ENCODE results near the gene LHFPL6.

Gene LHFPL6

DNA sequence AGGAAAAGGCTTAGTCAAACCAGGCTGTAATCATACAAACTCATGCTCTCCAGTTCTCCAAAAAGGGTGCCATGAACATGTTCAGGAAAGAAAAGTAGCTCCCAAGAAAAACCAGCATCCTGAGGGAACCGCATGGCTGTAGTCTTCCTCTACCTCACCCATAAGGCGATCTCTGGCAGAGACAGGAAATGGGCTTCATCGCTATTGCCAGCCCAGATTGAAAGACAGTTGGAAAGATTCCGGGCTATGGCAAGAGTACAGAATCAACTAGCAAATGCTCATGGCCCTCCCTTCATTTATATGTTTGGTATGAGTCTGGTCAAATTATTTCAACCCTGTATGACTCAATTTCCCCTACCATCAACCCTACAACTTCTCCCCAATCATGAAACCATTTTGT lies 140.1 kb downstream of the LHFPL6 start:
- DNase-seq (ENCODE audit: low spot score), result no peak

DNA sequence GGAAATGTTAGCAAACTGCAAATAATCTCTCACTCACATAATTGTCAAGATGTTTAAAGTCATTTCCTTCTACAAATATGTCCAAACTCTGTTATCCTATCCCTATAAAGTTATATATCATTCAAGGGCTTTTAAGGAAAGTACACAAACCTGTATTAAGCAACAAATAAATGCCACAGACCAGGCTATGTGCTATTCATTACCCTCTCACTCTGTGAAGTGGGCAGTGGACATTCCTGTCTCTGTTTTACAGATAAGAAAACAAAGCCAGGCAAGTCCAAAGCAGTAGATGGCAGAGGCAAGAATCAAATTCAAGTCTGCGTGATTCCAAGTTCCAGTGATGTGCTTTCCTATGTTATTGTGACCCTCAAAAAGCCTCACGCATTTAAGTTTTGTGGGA lies 140.6 kb downstream of the LHFPL6 start:
- no peak for DNase-seq (ENCODE audit: low spot score)

DNA sequence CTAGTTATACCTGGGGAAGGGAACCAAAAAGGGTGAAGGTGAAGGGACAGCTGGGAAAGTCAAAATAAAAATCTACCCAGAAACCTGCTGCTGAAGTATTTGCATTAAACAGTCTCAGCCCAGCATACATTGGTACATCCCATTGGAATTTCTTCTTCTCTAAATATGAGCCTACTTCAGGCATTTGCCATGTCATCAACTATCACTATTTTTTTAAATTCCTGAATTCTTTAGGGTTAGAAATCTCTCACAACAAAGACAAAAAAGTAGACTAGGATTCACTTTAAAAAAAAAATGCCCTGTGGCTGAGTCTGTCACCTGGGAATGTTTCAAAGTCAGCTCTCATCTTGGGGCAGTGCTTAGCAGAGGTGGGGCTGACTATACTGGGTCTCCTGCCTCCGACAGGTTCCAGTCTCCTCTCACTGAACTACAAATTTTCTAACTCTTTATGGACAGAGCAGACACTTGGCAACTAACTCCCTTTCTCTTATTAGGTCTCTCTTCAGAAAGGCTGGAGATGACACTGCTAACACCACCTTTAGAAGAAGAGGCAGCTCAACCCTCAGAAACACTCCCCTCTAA lies 141.2 kb downstream of the LHFPL6 start:
- DNase-seq (ENCODE audit: low spot score), result no peak

DNA sequence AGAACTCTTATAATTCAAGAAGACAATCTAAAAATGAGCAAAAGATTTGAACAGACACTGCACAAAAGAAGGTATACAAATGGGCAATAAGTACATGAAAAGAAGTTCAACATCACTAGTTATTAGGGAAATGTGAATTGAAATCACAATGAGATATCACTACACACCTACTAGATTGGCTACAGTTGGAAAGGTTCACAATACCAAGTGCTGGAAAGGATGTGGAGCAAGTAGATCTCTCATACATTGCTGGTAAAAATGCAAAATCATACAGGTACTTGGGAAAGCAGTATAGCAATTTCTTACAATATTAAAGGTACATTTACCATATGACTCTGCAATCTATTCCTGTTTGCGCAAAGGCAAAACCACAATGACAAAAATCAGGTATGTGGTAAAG lies 145.7 kb downstream of the LHFPL6 start:
- no peak for DNase-seq (ENCODE audit: low spot score)

DNA sequence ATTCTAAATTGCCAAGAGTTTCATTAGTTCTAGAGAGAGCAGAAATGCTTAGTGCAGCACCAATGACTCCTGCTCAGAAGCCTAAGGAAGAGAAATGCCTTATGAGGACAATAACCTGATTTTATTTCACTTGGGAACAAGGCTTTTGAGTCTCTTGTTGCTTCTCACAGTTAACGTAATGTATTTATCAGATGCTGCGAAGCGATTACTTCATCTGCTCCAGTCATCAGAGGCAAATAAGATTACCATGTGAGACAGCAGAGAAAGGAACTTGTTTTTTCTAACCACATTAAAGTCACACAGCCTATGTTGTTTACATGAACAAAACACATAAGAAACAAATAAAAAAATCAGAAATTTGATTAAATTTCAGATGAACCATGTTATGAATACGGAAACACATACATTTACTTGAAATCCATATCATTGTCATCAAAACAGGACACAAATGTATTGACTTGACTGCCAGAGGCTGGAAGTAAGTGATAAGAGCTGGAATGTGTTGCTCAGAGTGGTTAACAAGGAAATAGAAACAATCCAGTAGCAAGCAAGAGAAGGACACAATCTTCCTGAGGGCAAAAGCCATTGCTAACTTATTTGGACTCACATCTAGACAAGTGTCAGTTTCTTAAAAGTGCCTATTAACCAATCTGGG lies 147.3 kb downstream of the LHFPL6 start:
- DNase-seq (ENCODE audit: low spot score), result no peak

DNA sequence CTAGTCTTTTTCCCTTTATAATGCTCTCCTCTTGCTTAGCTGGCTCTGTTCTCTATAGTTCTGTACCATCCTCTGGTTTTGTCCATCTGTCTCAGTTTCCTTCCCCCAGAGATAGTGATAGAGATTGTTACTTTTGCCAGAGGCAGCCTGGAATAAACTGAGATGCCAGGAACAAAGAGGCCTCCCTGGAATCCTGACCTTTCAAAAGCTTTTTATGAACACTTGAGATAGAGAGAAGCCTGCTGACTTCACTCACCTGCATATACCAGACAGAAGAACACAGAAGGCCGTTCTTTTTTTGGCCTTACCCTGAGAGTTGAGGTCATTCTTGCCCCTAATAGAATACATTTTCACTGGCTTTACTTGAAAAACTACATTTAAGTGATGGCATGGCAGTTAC lies 150.2 kb downstream of the LHFPL6 start:
- DNase-seq (ENCODE audit: low spot score), result no peak

DNA sequence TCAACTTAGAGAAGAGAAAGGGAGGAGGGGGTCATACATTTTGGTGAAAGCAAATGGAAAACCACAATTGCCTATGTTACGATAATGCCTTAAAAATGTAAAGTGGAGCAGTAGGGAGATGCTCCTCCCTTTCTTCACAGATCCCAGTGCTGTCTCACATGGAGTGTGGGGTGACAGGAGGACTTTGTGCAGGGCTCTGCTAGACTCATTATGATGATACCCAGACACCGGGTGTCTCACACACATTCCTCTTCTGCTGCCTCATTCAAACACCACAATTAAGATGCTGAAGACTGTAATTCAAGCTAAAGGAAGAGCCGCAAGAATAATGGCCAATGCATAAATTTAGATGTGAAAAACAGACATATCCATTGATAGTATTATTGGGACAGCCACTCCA lies 150.6 kb downstream of the LHFPL6 start:
- DNase-seq (ENCODE audit: low spot score), result no peak

DNA sequence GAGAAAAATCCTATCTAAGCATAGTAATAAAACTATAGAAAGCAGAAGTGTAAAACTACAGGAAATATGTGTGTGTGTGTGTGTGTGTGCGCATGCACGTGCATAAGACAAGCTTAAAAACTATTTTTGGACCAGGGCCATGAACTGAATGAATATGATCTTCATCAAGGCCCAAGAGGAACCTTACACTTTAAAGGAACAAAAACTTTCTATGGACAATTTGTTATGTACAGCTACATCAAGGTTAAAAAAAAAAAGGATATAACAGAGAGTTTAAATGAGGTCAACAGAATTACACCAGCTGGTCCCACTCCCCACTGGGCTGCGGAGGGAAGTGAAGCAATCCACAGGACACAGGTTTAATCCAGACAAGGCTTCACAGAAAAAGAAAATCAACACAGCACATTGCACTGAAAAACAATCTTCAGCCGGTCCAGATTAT lies 151.1 kb downstream of the LHFPL6 start:
- no peak for DNase-seq (ENCODE audit: low spot score)

DNA sequence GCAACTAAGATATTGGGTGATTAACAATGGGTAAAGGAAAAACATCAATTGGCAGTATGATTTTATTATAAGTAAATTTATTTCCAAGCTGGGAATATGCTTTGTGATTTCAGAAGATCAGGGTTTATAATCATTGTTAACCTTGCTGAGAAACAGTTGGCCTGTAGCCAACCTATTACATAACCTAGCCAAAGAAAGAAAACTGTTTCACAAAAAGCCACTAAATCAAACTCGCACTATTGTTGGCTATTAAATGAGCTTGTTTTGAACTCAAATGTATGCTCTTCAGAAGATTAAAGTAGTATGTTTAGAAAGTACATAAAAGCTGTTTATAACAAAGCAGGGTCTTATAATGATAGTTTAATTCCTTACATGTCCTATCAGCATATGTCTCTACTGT lies 151.7 kb downstream of the LHFPL6 start:
- DNase-seq (ENCODE audit: low spot score), result no peak

DNA sequence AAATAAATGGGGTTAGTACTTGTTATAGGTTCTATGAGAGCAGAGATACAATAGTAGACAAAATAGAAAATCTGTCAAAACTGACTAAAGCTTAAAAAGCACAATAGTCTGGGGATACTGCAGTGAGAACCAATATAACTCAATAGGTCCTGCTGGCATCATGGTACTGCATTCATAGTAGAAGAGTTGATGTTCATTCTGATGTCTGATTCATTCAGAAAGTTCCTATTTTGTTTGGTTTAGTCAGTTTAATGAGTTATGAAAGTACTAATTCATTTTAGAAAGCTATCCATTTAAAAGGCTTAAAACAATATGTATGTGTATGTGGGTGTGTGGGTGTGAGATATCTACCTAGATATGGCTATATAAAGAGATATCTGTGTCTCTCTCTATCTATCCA lies 152.8 kb downstream of the LHFPL6 start:
- DNase-seq (ENCODE audit: low spot score), result no peak

DNA sequence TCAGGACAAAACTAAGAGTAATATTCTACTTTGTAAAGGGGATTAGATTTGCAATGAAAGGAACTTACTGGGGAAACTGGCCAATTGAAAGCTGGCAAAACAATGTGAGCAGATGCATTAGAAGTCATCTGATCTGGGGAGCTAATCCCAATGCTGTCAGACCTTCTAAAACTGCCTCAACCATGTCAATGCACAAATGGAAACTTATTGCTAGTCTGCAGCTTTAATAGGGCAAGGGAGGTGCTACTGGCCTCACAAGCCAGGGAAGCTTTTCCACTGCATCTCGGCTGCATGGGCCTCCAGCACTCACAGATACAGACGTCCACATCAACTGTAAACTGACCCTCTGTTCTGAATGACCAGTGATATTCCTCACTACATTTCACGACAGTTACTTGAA lies 154.2 kb downstream of the LHFPL6 start:
- no peak for DNase-seq (ENCODE audit: low spot score)

DNA sequence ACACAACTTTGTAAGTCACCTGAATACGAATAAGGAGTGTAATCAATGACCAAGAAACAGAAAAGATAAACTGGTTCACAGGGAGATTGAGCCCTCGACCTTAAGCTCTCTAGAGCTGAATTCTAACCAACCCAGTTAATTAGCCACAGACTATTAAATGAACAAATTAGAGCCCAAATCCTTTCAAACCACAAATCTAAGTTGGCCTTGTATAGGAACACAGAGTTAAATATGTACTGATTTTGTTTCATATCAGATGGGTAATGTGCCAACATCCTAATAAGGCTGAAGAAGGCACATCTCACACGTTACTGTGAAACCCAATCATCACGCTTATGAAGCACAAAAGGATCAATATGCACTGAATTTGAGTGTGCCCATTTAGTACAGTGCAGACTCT lies 156.1 kb downstream of the LHFPL6 start:
- no peak for DNase-seq (ENCODE audit: low spot score)

DNA sequence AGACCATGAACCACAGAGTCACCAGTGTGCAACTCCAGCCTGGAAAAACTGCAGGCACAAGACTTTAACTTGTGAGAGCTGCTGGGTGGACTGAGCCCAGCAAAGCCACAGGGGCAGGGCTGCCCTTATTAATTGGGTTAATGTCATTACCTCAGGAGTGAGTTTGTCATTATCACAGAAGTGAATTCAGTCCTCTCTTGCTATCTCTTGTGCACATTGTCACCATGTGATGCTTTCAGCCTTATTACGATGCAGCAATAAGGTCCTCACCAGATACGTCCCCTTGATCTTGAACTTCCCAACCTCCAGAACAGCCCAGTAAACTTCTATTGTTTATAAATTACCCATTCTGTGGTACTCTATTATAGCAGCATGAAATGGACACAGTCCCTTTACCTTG lies 158.1 kb downstream of the LHFPL6 start:
- DNase-seq (ENCODE audit: low spot score), result no peak

DNA sequence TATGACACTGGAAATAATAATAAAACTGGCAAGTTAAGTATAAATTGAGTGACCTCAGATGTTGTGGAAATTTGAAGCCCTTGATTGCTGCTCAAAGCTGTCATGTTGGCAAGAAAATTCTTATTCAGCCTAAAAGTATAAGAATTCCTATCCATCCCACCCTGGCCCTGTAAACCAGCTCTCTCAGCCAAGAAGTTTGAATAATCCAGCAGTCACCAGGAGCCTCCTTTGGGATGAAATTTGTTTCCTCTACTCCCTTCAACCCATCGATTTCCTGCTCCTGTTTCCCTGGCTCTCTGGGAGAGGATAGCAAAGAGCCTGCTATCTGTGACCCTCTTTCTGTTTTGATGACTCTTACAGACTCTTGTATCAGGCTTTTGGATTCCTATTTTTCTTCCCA lies 169.3 kb downstream of the LHFPL6 start:
- DNase-seq (ENCODE audit: low spot score), result no peak

DNA sequence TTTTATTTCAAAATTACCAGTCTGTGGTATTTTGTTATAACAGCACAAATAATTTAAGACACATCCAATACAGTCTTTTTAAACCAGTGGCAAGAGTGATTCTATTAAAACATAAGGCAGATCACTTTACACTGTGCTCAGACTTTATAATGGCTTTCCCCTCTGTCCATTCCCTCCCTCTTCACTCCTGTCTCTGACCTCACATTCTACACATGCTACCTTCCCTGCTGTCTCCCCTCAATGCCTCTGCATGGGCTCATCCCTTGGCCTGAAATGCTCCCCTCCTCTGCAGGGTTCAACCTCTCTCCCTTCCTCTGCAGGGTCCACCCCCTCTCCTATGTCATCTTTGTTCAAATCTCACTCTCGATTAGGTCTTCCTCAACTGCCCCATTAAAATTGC lies 170.8 kb downstream of the LHFPL6 start:
- no peak for DNase-seq (ENCODE audit: low spot score)

DNA sequence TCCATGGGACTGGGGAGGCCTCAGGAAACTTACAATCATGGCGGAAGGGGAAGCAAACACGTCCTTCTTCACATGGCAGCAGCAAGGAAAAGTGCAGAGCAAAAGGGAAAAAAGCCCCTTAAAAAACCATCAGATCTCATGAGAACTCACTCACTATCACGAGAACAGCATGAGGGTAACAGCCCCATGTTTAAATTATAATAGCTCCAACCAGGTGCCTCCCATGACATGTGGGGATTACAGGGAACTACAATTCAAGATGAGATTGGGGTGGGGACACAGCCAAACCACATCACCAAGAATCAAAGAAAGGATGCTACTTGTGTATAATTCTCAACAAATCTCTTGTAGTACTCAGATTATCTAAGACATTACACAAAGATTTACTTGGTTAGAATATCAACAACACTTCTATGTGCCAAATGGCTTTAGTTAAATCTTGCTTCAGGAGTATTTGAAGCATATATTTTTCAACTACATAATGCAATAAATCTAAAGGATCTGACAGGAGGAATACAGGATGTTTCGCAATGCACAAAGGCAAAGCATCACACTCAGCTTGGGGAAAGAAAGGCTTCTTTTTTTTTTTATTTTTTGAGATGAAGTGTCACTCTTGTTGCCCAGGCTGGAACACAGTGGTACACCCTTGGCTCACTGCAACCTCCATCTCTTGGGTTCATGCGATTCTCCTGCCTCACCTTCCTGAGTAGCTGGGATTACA lies 180.0 kb downstream of the LHFPL6 start:
- DNase-seq (ENCODE audit: low spot score), result no peak

DNA sequence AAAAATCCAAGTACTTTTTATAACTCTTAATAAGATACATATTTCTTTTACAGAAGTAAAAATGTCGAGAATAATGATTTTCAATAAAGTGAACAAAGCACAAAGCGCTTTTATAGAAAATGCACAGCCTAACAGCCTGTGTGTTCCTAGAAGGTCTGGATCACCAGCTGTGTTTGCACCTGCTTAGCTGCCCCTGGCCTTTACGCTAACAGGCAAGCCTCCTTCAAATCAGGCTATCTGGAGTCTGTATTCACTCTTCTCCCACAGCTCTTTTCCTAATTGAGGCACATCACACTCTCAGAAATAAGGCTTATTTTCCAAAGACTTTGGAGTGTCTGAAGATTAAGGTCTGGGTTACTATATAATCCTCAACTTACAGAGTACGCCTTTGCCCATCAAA lies 183.1 kb downstream of the LHFPL6 start:
- DNase-seq (ENCODE audit: low spot score), result no peak

DNA sequence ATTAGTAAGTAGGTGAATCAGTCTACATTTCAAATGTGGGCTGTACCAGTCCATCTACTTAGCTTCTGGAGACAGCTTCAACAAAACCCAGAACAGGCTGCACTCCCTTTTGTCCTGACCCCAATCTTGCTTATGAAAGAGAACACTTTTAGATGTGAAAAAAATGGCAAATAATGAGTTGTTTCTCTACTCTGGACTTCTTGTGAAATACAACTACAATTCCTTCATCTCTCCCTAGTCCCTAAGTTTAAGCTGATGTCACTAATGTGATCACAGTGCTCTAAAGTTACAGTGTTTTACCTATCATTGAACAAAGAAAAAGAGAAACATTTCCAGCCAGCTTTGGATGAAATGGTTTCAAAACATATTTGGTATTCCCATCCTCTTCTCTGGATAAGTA lies 183.9 kb downstream of the LHFPL6 start:
- no peak for DNase-seq (ENCODE audit: low spot score)

DNA sequence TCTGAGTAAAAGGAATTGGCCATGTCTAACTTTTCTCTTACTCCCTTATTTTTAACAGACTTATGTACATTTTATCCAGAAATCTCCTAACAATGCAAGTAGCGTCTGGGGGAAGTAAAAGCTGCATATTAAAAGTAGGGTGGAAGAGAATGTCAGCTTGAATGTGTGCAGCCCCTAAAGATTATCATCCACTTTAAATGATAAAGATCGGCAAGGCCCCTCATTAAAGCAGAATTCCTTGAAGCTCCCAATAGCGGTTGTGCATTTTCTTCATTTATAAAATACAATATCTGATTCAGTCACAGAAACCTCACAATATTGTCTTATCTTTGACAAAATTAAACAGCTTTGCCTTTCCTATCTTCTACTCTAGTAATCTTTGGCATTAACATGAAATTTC lies 184.6 kb downstream of the LHFPL6 start:
- no peak for DNase-seq (ENCODE audit: low spot score)

DNA sequence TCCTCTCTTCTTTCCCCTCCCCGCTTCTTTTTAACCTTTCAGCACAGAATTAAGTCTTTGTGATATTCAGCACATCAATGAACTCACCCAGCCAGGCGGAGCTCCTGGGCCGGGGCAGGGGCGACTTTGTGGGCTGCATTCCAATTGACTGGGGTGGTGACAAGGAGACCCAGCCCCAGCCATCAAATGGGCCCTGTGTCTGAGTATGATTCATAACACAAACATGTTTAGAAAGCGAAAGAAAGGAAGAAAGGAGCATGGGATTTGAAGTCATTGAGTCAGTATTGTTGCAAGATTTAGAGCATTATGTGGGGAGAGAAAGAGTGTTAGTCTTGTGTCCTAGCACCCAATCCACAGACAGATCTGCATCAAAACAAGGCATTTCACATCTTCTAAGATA lies 185.3 kb downstream of the LHFPL6 start:
- no peak for DNase-seq (ENCODE audit: low spot score)

DNA sequence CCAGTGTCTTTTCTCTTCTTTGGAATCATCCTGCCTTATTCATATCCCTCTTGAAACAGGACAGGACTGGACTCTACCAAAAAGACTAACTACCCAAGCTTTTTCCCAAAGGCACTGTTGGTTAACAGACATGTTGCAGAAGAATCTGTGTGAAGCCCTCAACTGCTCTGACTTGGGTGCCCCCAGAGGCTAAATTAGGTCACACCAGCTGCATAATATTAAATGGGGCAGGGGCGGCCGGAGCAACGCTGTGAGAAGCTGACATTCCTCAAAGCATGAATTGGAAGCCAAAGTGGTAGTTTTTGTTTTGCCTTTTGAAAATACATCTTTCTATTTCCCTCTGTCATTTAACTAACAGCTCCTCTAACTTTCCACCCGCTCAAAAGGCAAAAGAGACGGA lies 185.9 kb downstream of the LHFPL6 start:
- DNase-seq (ENCODE audit: low spot score), result no peak

DNA sequence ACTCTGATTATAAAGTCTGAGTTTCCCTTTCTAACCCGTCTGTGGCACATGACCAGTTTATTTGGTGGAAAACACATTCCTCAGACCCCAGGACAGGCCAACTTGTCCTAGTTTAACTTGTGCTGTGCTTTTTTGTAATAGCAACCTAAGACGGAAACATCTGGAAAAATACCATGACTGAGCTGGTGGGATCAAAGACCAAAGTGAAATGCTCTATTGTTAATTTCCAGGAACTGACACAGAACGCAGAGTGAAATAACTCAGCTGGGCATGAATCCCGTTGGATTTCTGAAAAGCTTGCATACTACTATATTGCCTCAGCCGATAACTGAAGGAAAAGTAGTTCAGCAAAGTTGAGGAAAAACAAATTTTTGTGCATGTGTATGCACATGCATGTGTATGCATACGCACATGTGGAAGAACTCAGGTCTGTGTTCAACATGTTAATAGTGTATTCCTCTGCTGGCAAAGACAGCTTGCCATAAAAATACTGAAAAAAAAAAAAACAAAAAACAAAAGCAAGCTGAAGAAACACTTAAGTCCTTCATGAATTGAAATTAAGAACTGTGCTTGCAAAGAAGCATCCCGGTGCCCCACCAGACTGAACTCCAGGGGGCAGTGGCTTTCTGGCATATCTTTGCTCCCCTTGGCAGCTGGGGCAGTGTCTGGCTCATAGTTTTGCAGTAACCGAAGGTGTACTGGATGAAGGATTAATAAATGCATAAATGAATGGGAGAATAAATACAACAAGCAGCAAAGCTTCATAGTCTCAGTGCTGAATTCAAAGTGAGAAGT lies 187.8 kb downstream of the LHFPL6 start:
- no peak for DNase-seq (ENCODE audit: low spot score)

DNA sequence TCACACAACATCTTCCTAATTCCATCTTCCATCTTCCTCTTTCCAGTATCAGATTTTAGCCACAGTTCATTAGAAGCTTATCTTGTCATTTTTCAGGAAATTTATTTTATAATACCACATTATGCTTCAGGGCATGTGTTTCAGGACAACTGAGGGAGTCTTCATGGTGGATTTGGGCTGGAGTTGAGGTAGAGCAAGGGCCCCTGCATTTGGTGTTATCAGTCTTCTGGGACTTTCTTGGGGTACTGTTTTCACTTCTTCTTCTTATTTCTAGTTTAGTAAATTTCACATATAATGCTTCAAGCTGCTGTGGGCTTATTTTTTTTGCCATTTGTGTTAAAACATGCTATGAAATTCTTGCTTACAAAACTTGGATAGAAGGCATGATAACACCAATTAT lies 188.7 kb downstream of the LHFPL6 start:
- DNase-seq (ENCODE audit: low spot score), result no peak
